B cell (primary cell): ENCODE measurements around the gene ASIC3. TPM values are rescaled to one million over a fixed set of nuclear protein-coding genes. Genes with fewer than 3 reads are reported as not detected.
"Not testable (repeated sequence)": the region's sequence is repeated elsewhere in the genome, so short reads cannot be mapped to it uniquely, and the experiment has no call there.

Source experiments
- ATAC-seq: fragments of 200-7000 bp; cut with Tn5 transposase; one replicate; pipeline ENCODE4 v1.10.0; 2021; ENCODE audit warnings: low read depth, mild to moderate bottlenecking, moderate number of reproducible peaks, moderate library complexity
- CTCF ChIA-PET: fragments of 350-600 bp; sonication (Branson Sonifier 250); formaldehyde crosslinking; loops from one replicate; lab custom pipeline; 2021; ENCODE audit warnings: antibody characterized with exemption, inconsistent platforms; lab: Charles Lee
- POLR2A ChIA-PET: fragments of 350-600 bp; sonication (Branson Sonifier 250); formaldehyde crosslinking; loops from one replicate; lab custom pipeline; 2021; ENCODE audit warnings: antibody characterized with exemption; lab: Charles Lee
- DNase-seq: peaks from one replicate; pipeline ENCODE4 v3.0.0; 2013
- H2AFZ ChIP-seq: 2 replicates; pipeline ENCODE4 v1.6.1; 2012; ENCODE audit warnings: mild to moderate bottlenecking, low read depth, low read length; ENCODE audit not compliant: insufficient read depth, poor library complexity, severe bottlenecking
- H3K27ac ChIP-seq, 2 donors: 1 replicate in 1 of 2; 2 replicates in 1 of 2; pipeline ENCODE4 v1.5.1; 2012 to 2013; ENCODE audit warnings: low read length in 2 of 2, mild to moderate bottlenecking in 2 of 2, moderate library complexity in 1 of 2
- H3K27me3 ChIP-seq, 4 experiments: fragments of 200-600 bp in 1 of 4; sonication (generic) in 1 of 4; replicated peaks in 1 of 4; 1 replicate in 2 of 4; 2 replicates in 2 of 4; pipeline versions ENCODE4 v1.6.1 to v1.7.0; 2013 to 2016; ENCODE audit warnings: low read length in 3 of 4, mild to moderate bottlenecking in 2 of 4, mixed read lengths in 1 of 4, moderate library complexity in 1 of 4; ENCODE audit not compliant: insufficient read depth in 4 of 4, control insufficient read depth in 3 of 4; ENCODE audit errors: control extremely low read depth in 1 of 4
- H3K36me3 ChIP-seq, 2 experiments: replicated peaks in 1 of 2; 1 replicate in 1 of 2; 2 replicates in 1 of 2; pipeline versions ENCODE4 v1.6.1 to v1.7.1; 2013; ENCODE audit warnings: low read length in 1 of 2; ENCODE audit not compliant: insufficient read depth in 2 of 2, control insufficient read depth in 1 of 2; ENCODE audit errors: control extremely low read depth in 1 of 2, extremely low read depth in 1 of 2
- H3K4me1 ChIP-seq, 2 donors: fragments of 200-600 bp in 1 of 2; sonication (generic) in 1 of 2; 1 replicate in 1 of 2; 2 replicates in 1 of 2; pipeline versions ENCODE4 v1.5.1 to v1.6.1; 2013 to 2017; ENCODE audit warnings: low read length in 2 of 2; ENCODE audit not compliant: control insufficient read depth in 2 of 2, insufficient read depth in 2 of 2
- H3K4me2 ChIP-seq: replicated peaks from 2 replicates; pipeline ENCODE3; 2012; ENCODE audit warnings: mild to moderate bottlenecking, low read depth, low read length; ENCODE audit not compliant: poor library complexity, severe bottlenecking
- H3K4me3 ChIP-seq, 5 experiments: fragments of 200-600 bp in 1 of 5; sonication (generic) in 1 of 5; 1 replicate in 3 of 5; 2 replicates in 2 of 5; pipeline versions ENCODE4 v1.5.1 to v1.7.0; 2011 to 2016; ENCODE audit warnings: low read length in 4 of 5, mild to moderate bottlenecking in 4 of 5, low read depth in 2 of 5, control low read depth in 1 of 5, moderate library complexity in 1 of 5; ENCODE audit not compliant: insufficient read depth in 1 of 5; ENCODE audit errors: control extremely low read depth in 1 of 5, extremely low read depth in 1 of 5
- H3K79me2 ChIP-seq: fragments of 200-600 bp; sonication (generic); one replicate; pipeline ENCODE4 v1.6.0; 2016; ENCODE audit warnings: low read length; ENCODE audit not compliant: control insufficient read depth, insufficient read depth
- H3K9ac ChIP-seq: fragments of 200-600 bp; sonication (generic); 2 replicates; pipeline ENCODE4 v1.6.1; 2017; ENCODE audit warnings: mild to moderate bottlenecking, low read length, moderate library complexity
- H3K9me3 ChIP-seq, 3 donors: one replicate each; pipeline versions ENCODE4 v1.6.1 to v1.7.1; 2013; ENCODE audit warnings: low read length in 2 of 3; ENCODE audit not compliant: control insufficient read depth in 2 of 3, insufficient read depth in 1 of 3; ENCODE audit errors: control extremely low read depth in 1 of 3
- H4K20me1 ChIP-seq: 2 replicates; pipeline ENCODE4 v1.6.0; 2012; ENCODE audit warnings: mild to moderate bottlenecking, low read length; ENCODE audit not compliant: insufficient read depth, control insufficient read depth, poor library complexity, severe bottlenecking
- H3K27ac Mint-ChIP-seq: one replicate; pipeline ENCODE4 v1.8.0; 2021; ENCODE audit warnings: mixed read lengths
- H3K27me3 Mint-ChIP-seq: one replicate; pipeline ENCODE4 v1.8.0; 2021; ENCODE audit warnings: mixed read lengths
- H3K4me1 Mint-ChIP-seq: one replicate; pipeline ENCODE4 v1.8.0; 2021; ENCODE audit warnings: mixed read lengths
- H3K4me3 Mint-ChIP-seq: one replicate; pipeline ENCODE4 v1.8.0; 2021; ENCODE audit warnings: mixed read lengths
- H3K9me3 Mint-ChIP-seq: one replicate; pipeline ENCODE4 v1.8.0; 2022; ENCODE audit warnings: mixed read lengths; ENCODE audit not compliant: insufficient read depth
- CTCF ChIP-seq: fragments of 200-600 bp; IDR thresholded peaks from one replicate; pipeline ENCODE4 v1.8.0; 2022; ENCODE audit warnings: antibody characterized with exemption, mild to moderate bottlenecking
- EZH2 ChIP-seq: IDR thresholded peaks from 2 replicates; pipeline ENCODE4 v1.6.1; 2012; ENCODE audit warnings: borderline replicate concordance, low read depth, mild to moderate bottlenecking, moderate library complexity, low read length; ENCODE audit not compliant: insufficient read depth, poor library complexity, severe bottlenecking
- WGBS: methylation state at CpG from one replicate; pipeline ENCODE4 v1.1.5; 2013; ENCODE audit warnings: missing lambda C conversion rate; ENCODE audit not compliant: insufficient coverage; 5-methylcytosine and 5-hydroxymethylcytosine counted together
- intact Hi-C: fragments of 100-400 bp; cut with micrococcal nuclease; formaldehyde crosslinking; loops from one replicate; pipeline ENCODE4 v1.10.0; 2022
- polyA plus RNA-seq: library from polyadenylated mRNA; depleted of rRNA; stranded (reverse); fragments of >200 nt; gene quantifications from 2 replicates; pipeline ENCODE4 v1.2.3, GENCODE V29; 2012
- total RNA-seq, 2 donors: library from RNA; stranded (reverse); fragments of 120-200 nt in 1 of 2; gene quantifications; 1 replicate in 1 of 2; 2 replicates in 1 of 2; pipeline versions ENCODE4 v1.2.3 to v1.2.4, GENCODE V29; 2013 to 2022

ASIC3 gene
- total and polyA plus RNA-seq, 2 donors (not counting 1 experiment from before 2014, with no cell fraction given), result 4.8 to 5.0 TPM

GRCh38 chr7:151025924-151026671, 22.2 kb upstream of the ASIC3 start:
- peaks cover 0 to 35% (median 11%) of the 10 kb centered on the region in 4 experiments for H3K27me3 ChIP-seq
- Mint-ChIP-seq H3K9me3 (no peaks in the 10 kb centered on the region), H3K27ac (no peak overlapping the region), H3K27me3 (peaks cover 16% of the 10 kb centered on the region), H3K4me1 (peaks cover 23% of the 10 kb centered on the region), H3K4me3 (peak overlapping the region; percentile 97)
- no peak overlapping the region for H3K4me2 ChIP-seq
- WGBS, result 68% methylated on average over 2 of the region's 4 CpGs
- no peak for TF ChIP-seq CTCF
- no peak for TF ChIP-seq EZH2
- no peak overlapping the region for H3K9ac ChIP-seq
- H3K9me3 ChIP-seq, result no peaks in the 10 kb centered on the region
- peaks cover 11 to 17% of the 10 kb centered on the region in 2 donors for H3K4me1 ChIP-seq
- DNase-seq, result no peak
- H4K20me1 ChIP-seq, result no peaks in the 10 kb centered on the region
- H3K36me3 ChIP-seq, result no peaks in the 10 kb centered on the region
- ChIA-PET CTCF (interaction anchor here (1.2 kb wide), 2 partner anchors 8 to 17 kb away, joined by 3 to 7 read pairs; no protein-coding TSS in a partner anchor), POLR2A (no interaction called here)
- intact Hi-C loops, result loop anchor here (5.0 to 10.0 kb wide), 2 partner anchors 661 to 1254 kb away; partner anchors contain the start of genes REPIN1 and ZNF467
- H3K27ac ChIP-seq, result no peak overlapping the region
- no peak for ATAC-seq
- no peak overlapping the region for H3K4me3 ChIP-seq
- peaks cover 11% of the 10 kb centered on the region for H3K79me2 ChIP-seq
- no peak overlapping the region for H2AFZ ChIP-seq

GRCh38 chr7:151026771-151027727, 21.3 kb upstream of the ASIC3 start:
- H3K27ac ChIP-seq, result peak overlapping the region; percentile 95 to 96
- H3K4me1 Mint-ChIP-seq, result peaks cover 23% of the 10 kb centered on the region
- not testable (repeated sequence) for DNase-seq

More at GRCh38 chr7:151026771-151027727, 21.3 kb upstream of the ASIC3 start:
- ChIA-PET POLR2A (interaction anchor here (0.5 to 1.5 kb wide), 5 partner anchors 9 to 221 kb away, joined by 5 to 12 read pairs (median 8); partner anchors contain the start of gene FASTK), CTCF (interaction anchor here (1.1 to 2.8 kb wide), 3 partner anchors 9 to 58 kb away, joined by 3 to 25 read pairs (median 7); no protein-coding TSS in a partner anchor)
- H2AFZ ChIP-seq, result peak overlapping the region; percentile 75
- peaks cover 11 to 17% of the 10 kb centered on the region in 2 donors for H3K4me1 ChIP-seq
- not testable (repeated sequence) for H3K36me3 ChIP-seq, ATAC-seq, H4K20me1 ChIP-seq, H3K9me3 Mint-ChIP-seq, H3K9me3 ChIP-seq
- intact Hi-C loops, result loop anchor here (5.0 to 10.0 kb wide), 2 partner anchors 662 to 1255 kb away; partner anchors contain the start of genes REPIN1 and ZNF467
- 50% methylated on average over 13 of the region's 19 CpGs for WGBS
- Mint-ChIP-seq H3K27ac (peak overlapping the region; percentile 99), H3K4me3 (peak overlapping the region; percentile 97), H3K27me3 (peaks cover 13% of the 10 kb centered on the region)
- peaks cover 0 to 29% (median 8%) of the 10 kb centered on the region in 4 experiments for H3K27me3 ChIP-seq
- peaks cover 14% of the 10 kb centered on the region for H3K79me2 ChIP-seq
- H3K4me2 ChIP-seq, result peak overlapping the region; percentile 82
- H3K9ac ChIP-seq, result peak overlapping the region; percentile 76
- H3K4me3 ChIP-seq, result peak overlapping the region in 4 of 5 experiments; percentile 54 to 86 (median 80)
